ENCODE results near the gene SUSD1.
A peak's percentile ranks its signal among the peaks of the same experiment; 100 is the strongest.

The SUSD1 gene

GRCh38 chr9:112063586-112063985 is 111.5 kb downstream of the SUSD1 start:
- peaks cover 17 to 75% (median 28%) of the 10 kb centered on the region in 10 experiments for H3K4me1 ChIP-seq
- no peak for TF ChIP-seq Cebpa-rat (IDR thresholded peaks at IDR 0.05)
- no peak overlapping the region for H3K9ac ChIP-seq
- peaks cover 0 to 7% (median 0%) of the 10 kb centered on the region in 11 experiments; a peak in 2 of 22 replicates for H4K20me1 ChIP-seq
- H3K4me2 ChIP-seq, result peak overlapping the region in 2 of 11 experiments; percentile 41 to 54; a peak in 2 of 22 replicates
- H3K27ac ChIP-seq, result no peak overlapping the region
- peaks cover 6 to 58% (median 32%) of the 10 kb centered on the region in 11 experiments; a peak in 21 of 22 replicates for H3K36me3 ChIP-seq
- H3K4me3 ChIP-seq, result no peak overlapping the region
- no peaks in the 10 kb centered on the region for H3K27me3 ChIP-seq
- peaks cover 0 to 8% (median 0%) of the 10 kb centered on the region in 11 experiments; a peak in 6 of 22 replicates for H3K9me3 ChIP-seq (replicated peaks in 1 of 11)

DNA sequence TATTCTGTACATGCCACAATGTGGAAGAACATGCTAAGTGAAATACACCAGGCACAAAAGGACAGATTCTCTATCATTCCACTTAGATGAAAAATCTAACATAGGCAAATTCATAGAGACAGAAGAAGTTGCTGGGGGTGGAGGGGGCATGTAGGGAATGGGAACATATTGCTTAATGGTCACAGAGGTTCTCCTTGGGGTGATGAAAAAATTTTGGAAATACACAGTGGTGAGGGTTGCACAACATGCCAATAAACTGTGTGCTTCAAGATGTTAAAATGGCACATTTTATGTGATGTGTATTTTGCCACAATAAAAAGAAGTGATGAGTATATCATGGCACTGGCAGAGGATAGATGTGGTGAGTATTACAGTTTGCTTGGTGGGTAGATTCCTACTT is 111.9 kb downstream of the SUSD1 start:
- H3K4me1 ChIP-seq, result peaks cover 13 to 74% (median 26%) of the 10 kb centered on the region in 10 experiments

GRCh38 chr9:112061152-112061740 is 113.9 kb downstream of the SUSD1 start:
- H3K27ac ChIP-seq, result peak overlapping the region in 10 of 11 experiments; percentile 4 to 77 (median 53); a peak in 15 of 22 replicates
- peak overlapping the region in 5 of 11 experiments; percentile 33 to 62 (median 42); a peak in 6 of 22 replicates for H3K9ac ChIP-seq
- peak overlapping the region; percentile 1 to 87 (median 59); a peak in 20 of 22 replicates for H3K4me2 ChIP-seq
- H3K4me1 ChIP-seq, result peaks cover 13 to 78% (median 26%) of the 10 kb centered on the region in 10 experiments
- TF ChIP-seq Cebpa-rat (IDR thresholded peaks at IDR 0.05), result no peak
- peaks cover 0 to 8% (median 0%) of the 10 kb centered on the region in 11 experiments; a peak in 6 of 22 replicates for H3K9me3 ChIP-seq (replicated peaks in 1 of 11)
- H3K4me3 ChIP-seq, result no peak overlapping the region
- H3K27me3 ChIP-seq, result no peaks in the 10 kb centered on the region
- peaks cover 16 to 67% (median 43%) of the 10 kb centered on the region in 11 experiments for H3K36me3 ChIP-seq
- peaks cover 0 to 7% (median 0%) of the 10 kb centered on the region in 11 experiments; a peak in 1 of 22 replicates for H4K20me1 ChIP-seq

More for the DNA sequence above, 111.9 kb downstream of the SUSD1 start:
- Histone ChIP-seq H3K4me2 (peak overlapping the region in 2 of 11 experiments; percentile 41 to 54; a peak in 3 of 22 replicates), H3K9me3 (replicated peaks in 1 of 11) (peaks cover 0 to 8% (median 0%) of the 10 kb centered on the region in 11 experiments; a peak in 6 of 22 replicates), H3K27ac (no peak overlapping the region; a peak in 1 of 22 replicates), H3K36me3 (peaks cover 10 to 62% (median 36%) of the 10 kb centered on the region in 11 experiments), H3K4me3 (no peak overlapping the region), H3K9ac (no peak overlapping the region), H3K27me3 (no peaks in the 10 kb centered on the region), H4K20me1 (peaks cover 0 to 7% (median 0%) of the 10 kb centered on the region in 11 experiments; a peak in 2 of 22 replicates)
- TF ChIP-seq Cebpa-rat (IDR thresholded peaks at IDR 0.05), result no peak

DNA sequence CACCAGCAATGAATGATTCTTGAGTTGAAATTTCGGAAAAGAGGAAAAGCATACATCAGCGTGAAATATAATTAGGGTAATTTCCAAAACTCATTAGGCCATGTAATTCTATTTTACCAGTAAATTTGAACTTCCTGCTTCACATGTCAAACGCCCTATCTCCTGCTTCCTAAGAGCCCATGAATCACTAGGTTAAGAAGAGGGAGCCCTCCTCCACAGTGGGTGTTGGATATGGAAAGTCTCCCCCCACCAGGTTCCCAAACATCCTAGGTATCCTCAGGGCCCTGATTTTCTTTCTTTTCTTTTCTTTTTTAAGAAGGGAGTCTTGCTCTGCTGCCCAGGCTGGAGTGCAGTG is 115.2 kb downstream of the SUSD1 start:
- Histone ChIP-seq H3K4me2 (peak overlapping the region in 4 of 11 experiments; percentile 65 to 87 (median 76); a peak in 6 of 22 replicates), H3K27ac (peak overlapping the region in 3 of 11 experiments; percentile 44 to 77 (median 74); a peak in 5 of 22 replicates), H3K9me3 (replicated peaks in 1 of 11) (peaks cover 0 to 19% (median 6%) of the 10 kb centered on the region in 11 experiments; a peak in 8 of 22 replicates), H3K36me3 (peaks cover 26 to 72% (median 54%) of the 10 kb centered on the region in 11 experiments), H3K4me1 (peaks cover 13 to 71% (median 26%) of the 10 kb centered on the region in 10 experiments), H3K4me3 (no peak overlapping the region), H3K9ac (no peak overlapping the region), H3K27me3 (no peaks in the 10 kb centered on the region), H4K20me1 (peaks cover 0 to 7% (median 0%) of the 10 kb centered on the region in 11 experiments; a peak in 1 of 22 replicates)
- no peak for TF ChIP-seq Cebpa-rat (IDR thresholded peaks at IDR 0.05)

- no peak for TF ChIP-seq Cebpa-rat (IDR thresholded peaks at IDR 0.05)
- H3K27ac ChIP-seq, result no peak overlapping the region
- H4K20me1 ChIP-seq, result peaks cover 0 to 7% (median 0%) of the 10 kb centered on the region in 11 experiments; a peak in 1 of 22 replicates
- no peaks in the 10 kb centered on the region for H3K27me3 ChIP-seq
- H3K36me3 ChIP-seq, result peaks cover 26 to 71% (median 54%) of the 10 kb centered on the region in 11 experiments
- H3K4me1 ChIP-seq, result peaks cover 13 to 66% (median 25%) of the 10 kb centered on the region in 10 experiments
- peak overlapping the region in 2 of 11 experiments; percentile 58 to 66; a peak in 4 of 22 replicates for H3K4me2 ChIP-seq
- H3K9ac ChIP-seq, result no peak overlapping the region
- H3K4me3 ChIP-seq, result no peak overlapping the region
- H3K9me3 ChIP-seq (replicated peaks in 1 of 11), result peaks cover 0 to 15% (median 4%) of the 10 kb centered on the region in 11 experiments; a peak in 8 of 22 replicates
Observed at GRCh38 chr9:112059145-112059965, 115.7 kb downstream of the SUSD1 start.

DNA sequence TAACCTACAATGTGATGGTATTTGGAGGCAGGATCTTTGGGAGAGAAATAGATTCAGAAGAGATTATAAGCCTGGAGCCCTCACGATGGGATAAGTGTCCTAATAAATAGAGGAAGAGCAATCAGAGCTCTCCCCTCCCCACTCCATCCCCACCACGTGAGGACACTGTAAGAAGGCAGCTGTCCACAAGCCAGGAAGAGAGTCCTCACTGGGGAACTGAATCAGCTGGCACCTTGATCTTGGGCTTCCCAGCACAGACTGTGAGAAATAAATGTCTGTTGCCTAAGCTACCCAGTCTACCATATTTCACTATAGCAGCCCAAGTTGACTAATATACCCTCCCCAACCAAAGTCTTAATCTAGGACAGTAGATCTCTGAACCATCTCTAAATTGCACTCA is 118.1 kb downstream of the SUSD1 start:
- H3K9me3 ChIP-seq (replicated peaks in 1 of 11), result peaks cover 0 to 12% (median 0%) of the 10 kb centered on the region in 11 experiments; a peak in 7 of 22 replicates
- H3K27ac ChIP-seq, result no peak overlapping the region
- no peaks in the 10 kb centered on the region for H3K27me3 ChIP-seq
- no peak overlapping the region for H3K4me3 ChIP-seq
- H4K20me1 ChIP-seq, result peaks cover 0 to 7% (median 0%) of the 10 kb centered on the region in 11 experiments; a peak in 1 of 22 replicates
- no peak overlapping the region for H3K9ac ChIP-seq
- no peak for TF ChIP-seq Cebpa-rat (IDR thresholded peaks at IDR 0.05)
- 0 out of 22 replicates have a peak overlapping the region, but pooled peaks of 1 of the 11 experiments have one; percentile 30 for H3K4me2 ChIP-seq
- H3K36me3 ChIP-seq, result peaks cover 23 to 80% (median 45%) of the 10 kb centered on the region in 11 experiments
- peaks cover 12 to 50% (median 20%) of the 10 kb centered on the region in 10 experiments for H3K4me1 ChIP-seq

GRCh38 chr9:112054916-112055315 is 120.2 kb downstream of the SUSD1 start:
- Histone ChIP-seq H3K36me3 (peaks cover 32 to 92% (median 41%) of the 10 kb centered on the region in 11 experiments), H3K9ac (no peak overlapping the region), H3K4me1 (peaks cover 0 to 36% (median 0%) of the 10 kb centered on the region in 10 experiments; a peak in 7 of 20 replicates), H4K20me1 (no peaks in the 10 kb centered on the region), H3K27me3 (no peaks in the 10 kb centered on the region), H3K27ac (no peak overlapping the region), H3K4me2 (no peak overlapping the region), H3K4me3 (no peak overlapping the region), H3K9me3 (replicated peaks in 1 of 11) (peaks cover 0 to 12% (median 0%) of the 10 kb centered on the region in 11 experiments; a peak in 7 of 22 replicates)
- no peak for TF ChIP-seq Cebpa-rat (IDR thresholded peaks at IDR 0.05)

DNA sequence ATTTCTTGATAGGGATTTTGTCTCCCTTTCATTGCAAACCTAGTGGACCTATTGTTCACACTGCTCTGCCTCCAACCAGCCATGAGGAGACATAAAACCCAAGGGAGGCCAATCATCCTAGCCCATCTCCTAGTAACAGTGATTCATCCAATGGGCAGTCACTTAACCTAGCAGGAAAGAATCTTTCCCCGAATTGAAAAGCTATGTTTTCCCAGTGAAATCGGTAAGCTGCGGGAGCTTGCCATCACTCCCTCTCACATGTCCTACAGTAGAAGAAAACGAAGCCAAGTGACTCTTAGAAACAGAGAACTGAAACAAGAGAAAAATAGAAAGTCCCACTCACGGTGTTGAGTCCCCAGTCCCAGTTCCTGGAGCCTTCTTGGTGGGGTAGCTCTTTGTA is 123.3 kb downstream of the SUSD1 start:
- peaks cover 0 to 26% (median 4%) of the 10 kb centered on the region in 10 experiments; a peak in 9 of 20 replicates for H3K4me1 ChIP-seq
- peaks cover 0 to 24% (median 9%) of the 10 kb centered on the region in 11 experiments; a peak in 15 of 22 replicates for H3K9me3 ChIP-seq (replicated peaks in 1 of 11)
- H4K20me1 ChIP-seq, result no peaks in the 10 kb centered on the region
- H3K9ac ChIP-seq, result no peak overlapping the region
- peak overlapping the region in 2 of 11 experiments; percentile 47 to 59; a peak in 4 of 22 replicates for H3K4me2 ChIP-seq
- no peak overlapping the region for H3K4me3 ChIP-seq
- no peak for TF ChIP-seq Cebpa-rat (IDR thresholded peaks at IDR 0.05)
- H3K27ac ChIP-seq, result no peak overlapping the region
- peaks cover 15 to 86% (median 33%) of the 10 kb centered on the region in 11 experiments; a peak in 19 of 22 replicates for H3K36me3 ChIP-seq
- no peaks in the 10 kb centered on the region for H3K27me3 ChIP-seq
